ENCODE results near the gene CNR1. TPM values are rescaled to one million over a fixed set of nuclear protein-coding genes. Genes with fewer than 3 reads are reported as not detected.

The CNR1 gene
- total RNA-seq, 1 donor from 2014 or later: 0.26 TPM

DNA sequence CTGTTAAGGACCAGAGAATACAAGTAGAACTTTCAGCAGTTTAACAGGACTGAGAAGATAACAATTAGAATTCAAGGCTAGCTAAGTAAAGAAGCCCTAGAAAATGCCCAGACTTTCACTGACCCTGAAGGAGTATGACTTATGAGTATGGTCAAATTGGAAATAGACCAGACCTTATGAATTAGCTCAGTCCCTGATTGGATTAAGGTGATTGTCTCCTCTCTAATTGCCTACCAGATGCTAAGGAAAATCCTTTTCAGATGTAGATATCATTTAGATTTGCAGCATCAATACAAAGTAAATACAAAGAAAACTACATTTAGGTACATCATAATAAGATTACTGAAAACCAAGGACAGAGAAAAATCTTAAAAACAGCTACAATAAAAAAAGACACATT lies 58.9 kb downstream of the CNR1 start:
- H3K27ac ChIP-seq: no peak overlapping the region
- H2AFZ ChIP-seq (replicated peaks): no peak overlapping the region
- H3K36me3 ChIP-seq: no peaks in the 10 kb centered on the region
- H3K4me2 ChIP-seq: no peak overlapping the region
- Mint-ChIP-seq H3K9me3 (no peaks in the 10 kb centered on the region), H3K36me3 (no peaks in the 10 kb centered on the region), H3K27ac (no peak overlapping the region), H3K27me3 (ENCODE audit: insufficient read depth, low read depth) (no peaks in the 10 kb centered on the region), H3K4me1 (no peaks in the 10 kb centered on the region), H3K4me3 (no peak overlapping the region)
- no peak for DNase-seq (ENCODE audit: low spot score)
- no peaks in the 10 kb centered on the region for H3K4me1 ChIP-seq
- no peaks in the 10 kb centered on the region for H3K27me3 ChIP-seq
- no peak for TF ChIP-seq EZH2phosphoT487 (IDR thresholded peaks at IDR 0.05)
- TF ChIP-seq CTCF (IDR thresholded peaks at IDR 0.05): no peak
- no peak for TF ChIP-seq EZH2 (IDR thresholded peaks at IDR 0.05)
- no peaks in the 10 kb centered on the region for H3K9me3 ChIP-seq (ENCODE audit: low read depth)
- H3K4me3 ChIP-seq: no peak overlapping the region
- H3K79me2 ChIP-seq (ENCODE audit: low read depth): no peaks in the 10 kb centered on the region
- no peak overlapping the region for H3K9ac ChIP-seq
- no peaks in the 10 kb centered on the region for H3F3A ChIP-seq (ENCODE audit: low read depth)
- no peaks in the 10 kb centered on the region for H4K20me1 ChIP-seq (ENCODE audit: low read depth)

DNA sequence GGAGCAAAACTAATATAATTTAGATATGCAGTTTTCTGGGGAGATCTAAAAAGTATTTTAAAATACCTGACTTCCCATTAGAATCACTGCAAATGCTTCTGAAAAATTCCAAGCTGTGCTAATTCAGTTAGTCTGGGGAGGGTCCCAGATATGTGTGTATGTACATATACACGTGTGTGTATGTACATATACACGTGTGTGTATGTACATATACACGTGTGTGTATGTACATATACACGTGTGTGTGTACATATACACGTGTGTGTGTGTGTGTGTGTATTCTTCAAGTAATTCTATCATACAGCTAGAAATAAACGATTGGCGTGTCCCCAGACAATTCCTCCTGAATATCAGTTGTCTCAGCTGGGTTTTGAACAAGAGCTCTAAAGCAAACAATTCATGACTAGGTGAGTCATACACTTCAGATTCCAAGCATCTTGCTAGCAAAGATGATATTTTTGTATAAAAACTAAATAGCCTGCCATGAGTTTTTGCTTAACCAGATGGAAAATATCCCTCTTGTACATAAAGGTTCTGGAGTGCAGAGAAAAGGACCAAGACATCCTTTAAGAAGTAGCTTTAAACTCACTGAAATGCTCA lies 60.3 kb downstream of the CNR1 start:
- Mint-ChIP-seq H3K27me3 (ENCODE audit: insufficient read depth, low read depth) (no peaks in the 10 kb centered on the region), H3K9me3 (no peaks in the 10 kb centered on the region), H3K4me1 (no peaks in the 10 kb centered on the region), H3K27ac (no peak overlapping the region), H3K36me3 (no peaks in the 10 kb centered on the region), H3K4me3 (no peak overlapping the region)
- no peak overlapping the region for H3K27ac ChIP-seq
- no peak overlapping the region for H3K4me2 ChIP-seq
- H3K4me3 ChIP-seq: no peak overlapping the region
- H3K27me3 ChIP-seq: no peaks in the 10 kb centered on the region
- no peaks in the 10 kb centered on the region for H4K20me1 ChIP-seq (ENCODE audit: low read depth)
- H3F3A ChIP-seq (ENCODE audit: low read depth): no peaks in the 10 kb centered on the region
- no peak for DNase-seq (ENCODE audit: low spot score)
- H3K9ac ChIP-seq: no peak overlapping the region
- H3K4me1 ChIP-seq: no peaks in the 10 kb centered on the region
- H3K79me2 ChIP-seq (ENCODE audit: low read depth): no peaks in the 10 kb centered on the region
- H3K36me3 ChIP-seq: no peaks in the 10 kb centered on the region
- TF ChIP-seq EZH2phosphoT487 (IDR thresholded peaks at IDR 0.05) (no peak), CTCF (IDR thresholded peaks at IDR 0.05) (no peak), EZH2 (IDR thresholded peaks at IDR 0.05) (no peak)
- no peaks in the 10 kb centered on the region for H3K9me3 ChIP-seq (ENCODE audit: low read depth)
- H2AFZ ChIP-seq (replicated peaks): no peak overlapping the region

Other genes with a start within 250 kb of the CNR1 start
- gene SPACA1, start 118.5 kb downstream of the CNR1 start, total RNA-seq (ENCODE audit: low replicate concordance): not detected in 2 replicates